ENCODE measurements around the gene ISLR2.
"Not testable (repeated sequence)": the region's sequence is repeated elsewhere in the genome, so short reads cannot be mapped to it uniquely, and the experiment has no call there.

Gene ISLR2

GRCh38 chr15:74130155-74130848, at the start of gene ISLR2:
Gene ISLR2, plus strand, starts transcription at chr15:74130586. Its CDS starts 2,169 bp downstream, at chr15:74132755.
- no peak for DNase-seq (ENCODE audit: low spot score)

GRCh38 chr15:74082450-74082849, 47.9 kb upstream of the ISLR2 start, which contains the start of gene GOLGA6A:
Gene GOLGA6A, minus strand, starts transcription at chr15:74082550. Its CDS starts 41 bp downstream, at chr15:74082509.
- DNase-seq (ENCODE audit: low spot score) = not testable (repeated sequence)

- DNase-seq (ENCODE audit: low spot score) = not testable (repeated sequence)
Observed at GRCh38 chr15:74094567-74094966, 35.8 kb upstream of the ISLR2 start.

GRCh38 chr15:74095610-74096009, 34.8 kb upstream of the ISLR2 start:
- not testable (repeated sequence) for DNase-seq (ENCODE audit: low spot score)

- not testable (repeated sequence) for DNase-seq (ENCODE audit: low spot score)
Observed at GRCh38 chr15:74096753-74097474, 33.5 kb upstream of the ISLR2 start.

GRCh38 chr15:74099963-74100733, 30.2 kb upstream of the ISLR2 start:
- DNase-seq (ENCODE audit: low spot score) = peak; percentile 73

- DNase-seq (ENCODE audit: low spot score) = no peak
Observed at GRCh38 chr15:74108111-74108510, 22.3 kb upstream of the ISLR2 start.

- not testable (repeated sequence) for DNase-seq (ENCODE audit: low spot score)
Observed at GRCh38 chr15:74108611-74109010, 21.8 kb upstream of the ISLR2 start.

GRCh38 chr15:74109713-74110112, 20.7 kb upstream of the ISLR2 start:
- DNase-seq (ENCODE audit: low spot score) = no peak

- no peak for DNase-seq (ENCODE audit: low spot score)
Observed at GRCh38 chr15:74120426-74120825, 10.0 kb upstream of the ISLR2 start.

- no peak for DNase-seq (ENCODE audit: low spot score)
Observed at GRCh38 chr15:74121039-74121438, 9.3 kb upstream of the ISLR2 start.

GRCh38 chr15:74121858-74122257, 8.5 kb upstream of the ISLR2 start:
- DNase-seq (ENCODE audit: low spot score) = no peak

- no peak for DNase-seq (ENCODE audit: low spot score)
Observed at GRCh38 chr15:74122403-74123130, 7.8 kb upstream of the ISLR2 start.

- no peak for DNase-seq (ENCODE audit: low spot score)
Observed at GRCh38 chr15:74123131-74123429, 7.3 kb upstream of the ISLR2 start.

GRCh38 chr15:74123658-74124057, 6.7 kb upstream of the ISLR2 start:
- no peak for DNase-seq (ENCODE audit: low spot score)

- no peak for DNase-seq (ENCODE audit: low spot score)
Observed at GRCh38 chr15:74124196-74124595, 6.2 kb upstream of the ISLR2 start.

GRCh38 chr15:74124759-74125158, 5.6 kb upstream of the ISLR2 start:
- no peak for DNase-seq (ENCODE audit: low spot score)

GRCh38 chr15:74127255-74127953, 3.0 kb upstream of the ISLR2 start:
- DNase-seq (ENCODE audit: low spot score) = peak; percentile 68

GRCh38 chr15:74127954-74128784, 2.2 kb upstream of the ISLR2 start:
- DNase-seq (ENCODE audit: low spot score) = no peak

- DNase-seq (ENCODE audit: low spot score) = no peak
Observed at GRCh38 chr15:74128785-74129585, 1.4 kb upstream of the ISLR2 start.
